GM18526 (cell line): ENCODE measurements around the gene RALGPS2.

Experiments
- POLR2A ChIP-seq: IDR thresholded peaks from 3 replicates; pipeline ENCODE4 v1.6.1; 2011; ENCODE audit not compliant: insufficient read length; ENCODE audit errors: extremely low read depth

The RALGPS2 gene

DNA sequence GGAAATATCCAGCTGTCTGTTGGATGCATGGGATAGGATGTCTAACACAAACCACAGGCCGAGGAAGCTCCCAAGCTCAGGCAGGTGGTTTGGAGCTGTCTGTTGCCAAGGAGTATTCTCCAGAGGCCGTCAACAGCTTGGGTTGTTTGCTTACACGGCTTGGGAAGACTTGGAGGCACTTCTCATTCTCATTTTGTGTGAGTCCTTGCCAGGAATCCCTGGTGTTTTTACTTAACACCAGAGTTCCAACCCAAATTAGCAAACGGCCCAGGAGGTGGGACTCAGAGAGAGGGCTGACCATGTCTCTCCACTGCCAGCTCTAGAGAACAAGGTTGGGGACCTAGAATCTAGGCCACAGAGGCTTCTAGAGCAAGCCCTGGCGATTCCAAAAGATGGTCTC is 228.0 kb downstream of the RALGPS2 start:
- TF ChIP-seq POLR2A = no peak

DNA sequence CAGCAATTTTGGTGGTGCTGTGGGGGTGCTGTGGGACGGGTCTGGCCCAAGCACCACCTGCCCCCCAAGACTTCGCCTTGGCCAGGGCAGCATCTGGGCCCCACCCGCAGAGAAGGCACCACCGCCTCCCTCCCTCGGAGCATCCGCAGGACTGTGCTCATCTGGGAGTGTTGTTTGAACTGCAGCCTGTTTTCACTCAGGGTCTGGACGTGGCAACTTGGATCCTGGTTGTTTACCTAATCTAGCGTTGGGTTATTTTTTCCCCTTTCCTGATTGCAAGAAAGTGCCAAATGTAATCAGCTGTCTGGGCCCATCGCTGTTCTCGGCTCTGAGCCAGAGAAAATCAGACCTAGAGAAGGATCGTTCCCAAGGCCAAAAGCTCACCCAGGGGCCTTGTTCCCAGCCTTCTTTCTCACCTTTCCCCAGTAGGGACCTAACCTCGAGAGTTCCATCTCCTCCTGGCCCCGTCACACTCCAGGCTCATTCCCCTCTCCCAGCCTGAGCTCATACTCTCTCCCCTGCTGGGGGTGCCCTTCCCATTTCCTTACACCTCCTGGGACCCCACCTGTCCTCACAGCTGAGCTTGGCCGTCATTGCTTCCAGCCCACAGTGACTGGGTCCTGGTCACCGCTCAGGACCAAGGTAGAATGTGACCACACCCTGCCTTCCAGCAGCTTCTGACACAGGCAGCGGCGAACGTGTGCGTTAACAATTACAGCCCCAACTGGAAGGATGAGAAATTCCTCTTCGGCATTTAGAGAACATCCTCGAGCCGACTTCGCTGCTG is 228.7 kb downstream of the RALGPS2 start:
- no peak for TF ChIP-seq POLR2A

DNA sequence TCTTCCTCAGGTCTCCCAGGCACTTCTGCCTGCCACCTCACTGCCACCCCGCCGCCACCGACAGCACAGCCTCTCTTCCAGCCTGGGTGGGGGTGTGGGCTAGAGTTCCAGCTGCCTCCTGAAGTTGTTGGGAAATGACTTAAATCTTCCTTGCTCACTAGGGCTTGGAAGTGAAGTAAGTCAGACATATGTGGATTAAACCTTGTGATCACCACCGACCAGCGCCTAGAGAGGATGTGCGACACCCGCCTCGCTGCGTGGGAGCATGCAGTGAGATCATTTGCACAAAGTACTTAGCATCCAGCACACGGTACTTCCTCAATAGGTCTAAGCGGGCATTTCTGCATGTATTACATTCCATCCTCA is 229.3 kb downstream of the RALGPS2 start:
- no peak for TF ChIP-seq POLR2A

DNA sequence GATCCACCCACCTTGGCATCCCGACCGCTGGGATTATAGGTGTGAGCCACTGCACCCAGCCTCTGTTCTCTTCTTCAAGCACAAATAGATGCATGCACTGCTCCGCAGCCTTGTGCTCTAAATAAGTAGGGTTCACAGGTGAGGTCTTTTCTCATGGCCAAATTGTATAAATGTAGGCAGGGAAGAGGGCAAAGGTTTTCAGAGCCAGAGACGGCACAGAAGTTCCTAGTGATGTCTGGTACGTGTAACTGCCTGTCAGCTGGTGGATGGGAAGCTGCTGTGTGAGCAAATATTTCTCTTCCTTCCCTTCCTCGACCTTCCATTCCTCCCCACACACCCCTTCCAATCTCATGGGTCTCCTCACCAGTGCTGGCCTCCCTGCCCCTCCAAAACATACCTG is 229.9 kb downstream of the RALGPS2 start:
- no peak for TF ChIP-seq POLR2A

DNA sequence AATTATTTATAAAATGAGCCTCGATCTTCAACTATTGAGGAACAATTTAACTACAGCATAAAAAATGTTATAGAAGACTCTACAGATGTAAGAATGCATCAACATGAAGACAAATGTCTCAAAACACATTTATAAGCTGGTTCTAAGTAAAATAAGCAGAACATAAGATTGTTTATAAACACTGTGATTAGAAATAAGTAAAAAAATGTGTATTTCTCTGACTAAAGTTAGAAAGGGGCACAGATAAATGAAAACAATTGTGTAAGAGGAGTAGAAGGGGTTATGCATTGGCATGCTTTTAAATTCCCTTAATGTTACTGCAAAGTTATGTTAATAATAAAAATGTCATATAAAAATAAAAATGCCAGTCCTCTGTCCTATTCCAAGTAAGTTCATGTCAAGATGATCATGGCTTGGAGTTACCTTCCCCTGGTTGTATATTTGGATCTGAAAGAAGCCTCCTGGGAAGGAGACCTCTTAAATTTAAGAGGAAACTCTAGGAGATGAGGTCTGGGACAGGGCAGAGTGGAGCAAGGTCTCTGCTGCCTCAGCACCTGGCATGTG is 230.4 kb downstream of the RALGPS2 start:
- no peak for TF ChIP-seq POLR2A

DNA sequence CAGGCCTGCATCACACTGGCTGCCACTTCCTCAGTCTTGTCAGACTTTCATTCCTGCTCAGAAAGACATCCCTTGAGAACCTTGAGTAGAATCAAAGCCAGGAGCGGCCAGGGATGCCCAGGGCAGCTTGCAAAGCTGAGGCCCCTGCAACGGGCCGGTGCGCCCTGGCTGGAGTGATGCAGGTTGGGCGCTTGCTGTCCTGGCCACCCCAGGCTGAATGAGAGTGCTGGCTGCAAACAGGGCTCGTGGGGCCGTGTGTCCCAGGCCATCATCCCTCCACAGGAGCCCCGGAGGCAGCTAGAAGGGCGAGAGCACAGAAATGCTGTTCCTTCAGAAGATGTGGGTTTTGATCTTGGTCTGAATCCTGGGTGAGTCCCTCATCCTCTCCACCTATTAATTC is 233.4 kb downstream of the RALGPS2 start:
- no peak for TF ChIP-seq POLR2A

DNA sequence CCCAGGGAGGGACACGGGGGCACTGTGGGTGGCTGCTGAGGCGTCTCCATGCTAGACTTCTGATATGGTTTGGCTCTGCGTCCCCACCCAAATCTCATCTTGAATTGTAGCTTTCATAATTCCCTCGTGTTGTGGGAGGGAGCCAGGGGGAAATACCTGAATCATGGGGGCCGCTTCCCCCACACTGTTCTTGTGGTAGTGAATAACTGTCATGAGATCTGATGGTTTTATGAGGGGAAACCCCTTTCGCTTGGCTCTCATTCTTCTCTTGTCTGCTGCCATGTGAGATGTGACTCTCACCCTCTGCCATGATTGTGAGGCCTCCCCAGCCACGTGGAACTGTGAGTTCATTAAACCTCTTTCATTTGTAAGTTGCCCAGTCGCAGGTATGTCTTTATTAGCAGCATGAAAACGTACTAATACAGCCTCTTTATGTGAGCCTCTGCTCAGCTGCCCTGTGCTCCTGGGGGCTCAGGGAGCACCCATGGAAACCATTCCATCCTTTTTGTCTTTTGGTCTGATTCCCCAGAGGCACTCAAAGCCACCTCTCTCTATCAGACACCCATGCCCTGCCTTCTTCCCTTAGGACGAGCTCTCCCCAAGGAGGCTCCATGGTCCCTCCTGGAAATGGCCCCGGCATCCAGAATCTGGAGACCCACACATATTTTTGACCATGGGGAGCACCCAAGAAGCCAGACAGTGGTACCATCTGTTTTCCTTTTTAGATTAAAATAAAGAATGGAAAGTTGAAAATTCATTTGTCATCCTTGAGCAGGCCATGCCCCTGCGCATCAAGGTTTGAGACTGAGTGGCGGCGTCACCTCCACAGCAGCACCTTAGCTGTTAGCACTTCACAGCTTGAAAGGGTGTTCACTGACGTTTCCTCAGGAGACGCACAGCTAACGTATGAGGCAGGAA is 234.8 kb downstream of the RALGPS2 start:
- no peak for TF ChIP-seq POLR2A

DNA sequence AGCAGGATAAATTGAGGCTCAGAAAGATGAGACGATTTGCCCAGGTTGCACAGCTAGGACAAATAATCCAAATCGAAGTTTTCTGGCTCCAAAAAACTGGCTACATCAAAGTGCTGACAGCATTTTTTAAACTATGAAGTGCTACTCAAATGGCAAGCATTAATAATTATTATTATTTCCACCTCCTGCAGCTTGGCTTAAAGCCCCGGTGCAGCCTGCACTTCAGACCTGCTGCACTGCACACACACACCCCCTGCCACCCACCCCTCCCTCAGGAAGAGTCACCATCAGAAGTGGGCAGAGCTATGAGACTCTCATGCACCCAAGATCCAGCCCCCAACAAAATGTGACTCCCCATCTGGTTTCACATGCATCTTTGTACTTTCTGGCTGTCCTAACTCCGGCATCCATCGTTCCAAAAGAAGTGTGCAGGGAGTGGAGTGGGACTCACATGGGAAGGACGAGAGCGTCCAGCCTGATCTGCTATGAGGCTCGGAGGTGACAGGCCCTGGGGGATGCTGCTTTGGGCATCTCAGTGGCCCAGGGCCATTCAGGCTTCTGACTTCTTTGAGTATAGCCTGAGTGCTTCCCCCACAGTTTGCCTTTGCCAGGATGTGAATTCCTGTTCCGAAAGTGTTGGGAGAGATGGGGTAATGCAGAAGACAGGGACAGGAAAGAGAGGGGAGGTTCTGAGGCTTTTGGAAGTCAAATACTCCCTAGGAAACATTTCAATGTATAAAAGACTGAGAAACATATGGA is 235.6 kb downstream of the RALGPS2 start:
- TF ChIP-seq POLR2A = no peak

DNA sequence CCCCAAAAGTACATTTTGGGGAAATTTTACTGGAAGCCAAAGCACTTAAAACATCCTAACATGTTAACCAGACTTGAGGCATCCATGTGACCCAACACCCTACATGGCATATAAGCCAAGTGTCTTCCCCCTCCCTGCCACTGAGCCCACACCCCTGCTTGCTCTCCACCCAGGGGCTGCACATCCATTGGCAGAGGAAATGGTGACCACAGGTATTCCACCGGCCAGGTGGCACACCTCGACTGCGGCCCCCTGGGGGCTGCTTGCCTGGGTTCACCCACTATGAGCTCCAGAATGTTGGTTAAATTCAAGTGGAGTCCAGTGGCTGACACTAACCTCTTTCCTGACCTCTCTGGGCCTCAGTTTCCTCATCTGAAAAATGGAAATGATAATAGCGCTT is 236.3 kb downstream of the RALGPS2 start:
- TF ChIP-seq POLR2A = no peak

DNA sequence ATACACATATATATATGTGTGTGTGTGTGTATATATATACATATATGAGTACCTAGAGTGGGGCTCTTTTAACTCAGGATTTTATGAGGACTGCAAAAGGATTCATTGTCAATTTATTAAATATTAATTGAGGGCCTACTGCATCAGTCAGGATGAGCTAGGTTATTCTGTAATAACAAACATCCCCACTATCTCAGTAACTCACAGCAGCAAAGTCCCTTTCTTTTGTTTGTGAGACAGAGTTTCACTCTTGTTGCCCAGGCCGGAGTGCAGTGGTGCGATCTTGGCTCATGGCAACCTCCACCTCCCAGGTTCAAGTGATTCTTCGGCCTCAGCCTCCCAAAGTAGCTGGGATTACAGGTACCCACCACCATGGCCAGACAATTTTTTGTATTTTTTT is 236.8 kb downstream of the RALGPS2 start:
- no peak for TF ChIP-seq POLR2A

DNA sequence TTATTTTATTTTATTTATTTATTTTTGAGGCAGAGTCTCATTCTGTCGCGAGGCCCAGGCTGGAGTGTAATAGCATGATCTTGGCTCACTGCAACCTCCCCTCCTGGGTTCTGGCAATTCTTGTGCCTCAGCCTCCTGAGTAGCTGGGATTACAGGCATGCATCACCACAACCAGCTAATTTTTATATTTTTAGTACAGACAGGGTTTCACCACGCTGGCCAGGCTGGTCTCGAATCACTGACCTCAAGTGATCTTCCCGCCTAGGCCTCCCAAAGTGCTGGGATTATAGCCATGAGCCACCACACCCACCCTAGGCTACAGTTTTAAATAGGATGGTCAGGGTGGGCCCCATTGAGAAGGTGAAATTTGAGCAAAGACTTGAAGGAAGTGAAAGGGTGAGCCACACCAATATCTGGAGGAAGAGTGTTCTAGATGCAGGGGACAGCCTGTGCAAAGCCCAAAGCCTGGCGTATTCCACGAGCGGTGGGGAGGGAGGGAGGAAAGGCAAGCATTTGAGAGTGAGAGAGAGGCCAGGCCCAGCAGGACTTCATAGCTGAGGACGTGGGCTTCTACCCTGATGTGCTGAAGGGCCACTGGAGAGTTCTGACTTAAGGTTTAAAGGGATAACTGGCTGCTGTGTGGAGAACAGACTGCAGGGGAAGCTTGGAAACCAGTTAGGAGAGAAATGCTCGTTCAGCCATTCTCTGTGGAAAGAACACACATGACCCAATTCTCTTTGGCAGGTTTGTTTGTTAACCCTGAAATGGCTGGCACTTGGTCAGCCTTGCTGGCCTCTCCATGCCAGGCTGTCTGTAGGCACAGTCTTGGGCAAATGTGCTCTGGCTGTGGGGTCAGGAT is 238.0 kb downstream of the RALGPS2 start:
- no peak for TF ChIP-seq POLR2A

DNA sequence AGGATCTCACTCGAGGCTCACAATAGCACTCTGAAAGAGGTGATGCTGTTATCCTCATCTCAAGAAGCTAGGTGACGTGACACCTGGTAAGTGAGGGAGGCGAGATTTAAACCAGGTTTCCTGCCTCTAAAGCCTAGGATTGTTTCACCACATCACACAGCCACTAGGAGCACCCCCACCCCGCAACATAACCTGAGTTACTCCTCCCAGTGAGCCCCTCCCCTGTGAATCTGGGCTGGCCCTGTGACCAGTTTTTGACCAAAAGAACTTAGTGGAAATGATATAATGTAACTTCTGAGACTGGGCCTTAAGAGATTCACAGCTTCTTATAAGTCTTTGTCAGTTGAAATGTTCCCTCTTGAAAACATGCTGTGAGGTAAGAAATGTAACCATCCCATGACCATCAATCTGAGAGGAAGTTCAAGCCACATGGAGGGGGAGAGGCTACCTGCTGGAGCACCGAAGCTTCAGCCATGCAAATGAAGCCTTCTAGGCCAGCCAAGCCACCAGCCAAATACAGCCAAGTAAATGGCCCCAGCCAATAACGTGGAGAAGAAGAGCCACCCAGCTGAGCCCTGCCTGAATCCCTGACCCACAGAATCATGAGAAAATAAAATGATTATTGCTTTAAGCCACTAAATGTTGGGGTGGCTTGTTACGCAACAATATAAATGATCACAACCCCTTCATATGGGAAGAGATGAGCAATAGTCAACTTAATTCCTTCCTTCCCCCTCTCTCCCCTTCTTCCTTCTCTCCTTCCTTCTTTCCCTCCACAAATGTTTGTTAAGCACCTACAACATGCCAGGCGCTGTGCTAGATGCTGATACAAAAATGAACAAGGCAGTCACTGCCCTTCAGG is 239.7 kb downstream of the RALGPS2 start:
- no peak for TF ChIP-seq POLR2A

DNA sequence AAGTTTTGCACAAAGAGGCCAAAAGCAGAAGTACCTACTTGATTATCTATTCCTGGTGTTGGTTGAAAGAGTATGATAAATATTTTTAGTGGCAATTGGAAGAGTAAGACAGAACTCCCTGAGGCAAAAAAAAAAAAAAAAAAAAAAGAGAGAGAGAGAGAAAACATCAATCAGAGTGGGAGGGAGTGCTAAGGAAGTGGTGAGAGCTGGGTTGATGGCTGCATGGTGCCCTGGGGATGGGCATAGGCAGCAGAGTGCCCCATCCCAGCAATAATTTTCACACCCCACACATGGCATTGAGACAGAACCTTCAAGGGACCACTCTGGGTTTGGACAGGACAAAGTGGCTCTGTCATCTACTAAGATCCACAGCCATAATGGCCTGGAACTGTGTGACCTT is 241.3 kb downstream of the RALGPS2 start:
- TF ChIP-seq POLR2A = no peak
